Measurements from ENCODE around the gene PSMD11. TPM values are rescaled to one million over a fixed set of nuclear protein-coding genes. Genes with fewer than 3 reads are reported as not detected.

Gene PSMD11
- total RNA-seq, 1 donor from 2014 or later, result 58.8 TPM

DNA sequence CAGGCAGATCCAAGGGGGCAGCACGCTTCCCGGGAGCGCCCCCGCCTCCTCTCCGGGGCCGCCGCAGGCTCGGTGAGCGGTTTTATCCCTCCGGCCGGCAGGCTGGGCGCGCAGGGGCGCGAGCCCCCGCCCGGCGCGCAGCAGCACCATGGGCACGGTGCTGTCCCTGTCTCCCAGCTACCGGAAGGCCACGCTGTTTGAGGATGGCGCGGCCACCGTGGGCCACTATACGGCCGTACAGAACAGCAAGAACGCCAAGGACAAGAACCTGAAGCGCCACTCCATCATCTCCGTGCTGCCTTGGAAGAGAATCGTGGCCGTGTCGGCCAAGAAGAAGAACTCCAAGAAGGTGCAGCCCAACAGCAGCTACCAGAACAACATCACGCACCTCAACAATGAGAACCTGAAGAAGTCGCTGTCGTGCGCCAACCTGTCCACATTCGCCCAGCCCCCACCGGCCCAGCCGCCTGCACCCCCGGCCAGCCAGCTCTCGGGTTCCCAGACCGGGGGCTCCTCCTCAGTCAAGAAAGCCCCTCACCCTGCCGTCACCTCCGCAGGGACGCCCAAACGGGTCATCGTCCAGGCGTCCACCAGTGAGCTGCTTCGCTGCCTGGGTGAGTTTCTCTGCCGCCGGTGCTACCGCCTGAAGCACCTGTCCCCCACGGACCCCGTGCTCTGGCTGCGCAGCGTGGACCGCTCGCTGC lies 43.3 kb downstream of the PSMD11 start:
- DNase-seq (ENCODE audit: low spot score) (peak; percentile 59), ATAC-seq (no peak)
- intact Hi-C loops (cut with DNase I), result no loop called here

GRCh38 chr17:32488177-32488542 lies 43.9 kb downstream of the PSMD11 start:
- intact Hi-C loops (cut with DNase I), result no loop called here
- ATAC-seq, result no peak
- no peak for DNase-seq (ENCODE audit: low spot score)

DNA sequence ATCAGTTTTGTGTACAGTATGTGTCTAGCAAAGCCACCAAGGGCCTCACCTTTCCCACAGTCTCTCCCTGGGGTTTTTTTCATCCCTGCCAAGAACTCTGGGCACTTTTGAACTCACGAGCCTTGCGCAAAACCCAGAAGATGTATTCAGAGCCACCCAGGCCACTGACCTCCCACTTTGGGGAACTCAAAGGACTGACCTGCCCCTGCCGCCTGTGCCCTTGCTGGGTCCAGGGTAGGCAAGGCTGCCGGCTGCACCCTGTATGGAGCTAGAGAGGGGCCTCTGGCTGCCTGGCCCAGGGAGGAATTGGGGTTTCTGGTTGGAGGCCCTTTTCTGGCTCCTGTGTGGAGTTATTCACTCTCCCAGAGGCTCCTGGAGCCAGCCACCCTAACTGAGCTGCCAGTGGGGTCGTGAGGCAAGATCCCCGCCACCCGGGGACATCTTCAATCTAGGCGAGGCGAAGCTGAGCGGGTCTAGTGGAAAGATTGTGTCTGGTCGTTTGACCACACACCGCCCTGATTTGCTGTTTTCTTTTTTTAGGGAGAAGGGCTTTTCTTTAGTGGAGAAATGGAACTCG lies 44.4 kb downstream of the PSMD11 start:
- intact Hi-C loops (cut with DNase I), result no loop called here
- ATAC-seq (no peak), DNase-seq (ENCODE audit: low spot score) (no peak)

GRCh38 chr17:32489320-32490100 lies 45.2 kb downstream of the PSMD11 start:
- ATAC-seq, result no peak
- intact Hi-C loops (cut with DNase I), result no loop called here
- DNase-seq (ENCODE audit: low spot score), result no peak

DNA sequence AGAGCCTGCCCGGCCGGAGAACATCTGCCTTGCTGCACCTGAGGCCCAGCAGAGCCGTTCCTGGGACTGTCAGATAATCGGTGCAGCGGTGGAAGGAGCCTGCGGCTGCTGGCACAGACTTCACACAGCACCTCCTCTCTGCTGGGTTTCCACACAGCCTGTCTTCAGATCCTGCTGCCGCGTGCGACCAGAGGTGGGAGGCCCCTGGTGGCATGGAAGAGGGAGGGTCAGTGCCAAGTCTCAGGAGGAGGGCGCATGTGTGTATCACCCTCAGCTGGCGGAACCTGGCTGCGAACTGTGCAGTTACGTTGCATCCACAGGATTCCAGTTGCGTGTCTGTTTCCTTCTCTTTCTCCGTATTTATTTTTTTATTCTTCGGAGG lies 45.8 kb downstream of the PSMD11 start:
- intact Hi-C loops (cut with DNase I), result no loop called here
- ATAC-seq (no peak), DNase-seq (ENCODE audit: low spot score) (no peak)

- intact Hi-C loops (cut with DNase I), result no loop called here
- no peak for DNase-seq (ENCODE audit: low spot score)
- no peak for ATAC-seq
Measured at GRCh38 chr17:32491371-32492263, 47.3 kb downstream of the PSMD11 start.

DNA sequence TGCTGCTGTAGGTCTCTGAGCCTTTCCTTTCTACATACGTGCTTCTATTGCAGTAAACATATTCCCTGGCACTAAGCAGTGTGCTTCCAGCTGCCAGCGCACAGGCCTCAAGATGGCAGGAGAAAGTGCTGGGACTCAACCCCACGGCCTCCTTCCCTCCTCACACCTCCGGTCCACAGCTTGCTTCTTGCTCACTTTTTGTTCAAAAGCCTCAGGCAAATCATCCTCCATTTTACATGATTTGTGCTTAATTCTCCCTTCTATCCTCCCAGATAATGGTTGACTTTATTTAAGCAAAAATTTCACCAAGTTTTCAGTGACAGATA lies 47.9 kb downstream of the PSMD11 start:
- ATAC-seq (no peak), DNase-seq (ENCODE audit: low spot score) (no peak)
- intact Hi-C loops (cut with DNase I), result no loop called here

- no peak for DNase-seq (ENCODE audit: low spot score)
- intact Hi-C loops (cut with DNase I), result no loop called here
- no peak for ATAC-seq
Measured at GRCh38 chr17:32492648-32493289, 48.5 kb downstream of the PSMD11 start.

DNA sequence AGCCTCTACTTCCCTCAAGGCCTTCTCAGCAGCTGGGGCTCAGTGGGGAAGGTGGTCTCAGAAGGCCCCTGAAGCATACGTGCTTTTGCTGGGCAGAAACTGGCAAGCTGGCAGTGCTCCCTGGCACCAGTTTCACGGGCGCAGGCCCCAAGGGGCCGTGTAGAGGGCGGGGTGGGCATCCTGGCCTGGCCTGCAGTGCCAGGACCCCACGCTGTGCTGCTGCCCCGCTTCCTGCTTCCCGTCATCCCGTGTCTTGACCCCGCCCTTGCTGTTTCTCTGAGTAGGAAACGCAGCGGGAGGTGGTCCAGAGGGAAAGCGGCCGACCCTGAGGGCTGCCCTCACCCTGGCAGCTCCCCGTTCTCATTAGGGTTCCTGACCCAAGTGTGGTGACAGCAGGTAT lies 49.3 kb downstream of the PSMD11 start:
- DNase-seq (ENCODE audit: low spot score), result no peak
- ATAC-seq, result no peak
- intact Hi-C loops (cut with DNase I), result no loop called here

DNA sequence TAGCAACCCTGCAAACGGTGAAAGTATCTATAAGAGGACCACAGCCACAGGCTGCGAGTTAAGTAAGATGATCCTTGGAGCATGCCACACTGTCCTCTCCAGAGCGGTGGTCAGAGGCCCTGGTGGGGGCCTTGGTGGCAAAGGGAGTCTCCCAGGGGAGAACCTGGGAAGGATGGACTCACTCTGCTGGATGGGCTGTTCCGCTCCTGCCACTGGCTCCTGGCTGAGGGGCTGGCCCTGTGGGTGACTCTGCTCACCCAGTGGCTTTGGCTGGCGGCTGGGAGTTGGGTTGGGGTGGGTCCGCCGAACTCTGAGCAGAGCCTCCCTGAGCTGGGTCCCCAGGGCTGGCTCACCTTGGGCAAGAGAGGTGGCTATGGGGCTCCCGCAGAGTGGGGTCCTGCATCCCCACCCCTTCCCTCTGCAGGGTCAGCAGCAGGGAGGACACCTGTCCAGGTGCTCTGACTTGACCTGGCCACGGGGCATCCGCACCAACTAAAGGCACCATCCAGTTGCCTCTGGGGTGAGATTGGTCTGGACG lies 49.7 kb downstream of the PSMD11 start:
- DNase-seq (ENCODE audit: low spot score) (no peak), ATAC-seq (no peak)
- intact Hi-C loops (cut with DNase I), result no loop called here

DNA sequence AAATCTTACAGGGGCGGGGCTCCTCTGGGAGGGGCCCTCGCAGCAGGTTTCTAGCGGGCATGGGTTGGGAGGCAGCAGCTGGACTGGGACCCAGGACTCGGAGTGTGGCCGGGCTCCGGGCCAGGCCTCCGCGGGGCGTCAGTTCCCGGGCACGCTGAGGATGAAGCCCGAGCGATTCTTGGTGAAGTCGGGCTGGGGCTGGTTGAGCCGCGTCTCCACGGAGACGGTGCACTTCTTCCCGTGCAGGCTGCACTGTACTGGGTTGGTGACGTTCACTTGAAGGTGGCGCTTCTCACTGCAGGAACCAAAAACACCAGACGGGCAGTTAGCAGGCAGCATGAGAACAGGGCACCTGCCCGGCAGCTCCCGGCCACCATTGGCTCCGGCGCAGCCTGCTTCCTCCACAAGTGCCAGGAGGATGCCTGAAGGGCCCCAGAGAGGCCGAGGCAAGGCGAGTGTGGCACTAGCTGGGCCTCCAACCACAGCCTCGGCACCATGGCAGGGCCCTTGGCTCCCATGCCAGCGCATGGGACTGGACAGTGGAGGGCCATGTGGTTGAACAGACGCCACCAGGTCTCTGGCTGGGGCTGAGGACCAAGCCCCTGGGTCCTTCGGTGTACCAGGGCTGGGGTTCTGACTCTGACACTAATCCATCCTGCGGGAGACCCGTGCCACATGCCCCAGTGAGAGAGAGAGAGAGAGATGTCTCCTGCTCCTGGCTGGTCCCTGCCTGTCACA lies 50.5 kb downstream of the PSMD11 start:
- DNase-seq (ENCODE audit: low spot score), result no peak

DNA sequence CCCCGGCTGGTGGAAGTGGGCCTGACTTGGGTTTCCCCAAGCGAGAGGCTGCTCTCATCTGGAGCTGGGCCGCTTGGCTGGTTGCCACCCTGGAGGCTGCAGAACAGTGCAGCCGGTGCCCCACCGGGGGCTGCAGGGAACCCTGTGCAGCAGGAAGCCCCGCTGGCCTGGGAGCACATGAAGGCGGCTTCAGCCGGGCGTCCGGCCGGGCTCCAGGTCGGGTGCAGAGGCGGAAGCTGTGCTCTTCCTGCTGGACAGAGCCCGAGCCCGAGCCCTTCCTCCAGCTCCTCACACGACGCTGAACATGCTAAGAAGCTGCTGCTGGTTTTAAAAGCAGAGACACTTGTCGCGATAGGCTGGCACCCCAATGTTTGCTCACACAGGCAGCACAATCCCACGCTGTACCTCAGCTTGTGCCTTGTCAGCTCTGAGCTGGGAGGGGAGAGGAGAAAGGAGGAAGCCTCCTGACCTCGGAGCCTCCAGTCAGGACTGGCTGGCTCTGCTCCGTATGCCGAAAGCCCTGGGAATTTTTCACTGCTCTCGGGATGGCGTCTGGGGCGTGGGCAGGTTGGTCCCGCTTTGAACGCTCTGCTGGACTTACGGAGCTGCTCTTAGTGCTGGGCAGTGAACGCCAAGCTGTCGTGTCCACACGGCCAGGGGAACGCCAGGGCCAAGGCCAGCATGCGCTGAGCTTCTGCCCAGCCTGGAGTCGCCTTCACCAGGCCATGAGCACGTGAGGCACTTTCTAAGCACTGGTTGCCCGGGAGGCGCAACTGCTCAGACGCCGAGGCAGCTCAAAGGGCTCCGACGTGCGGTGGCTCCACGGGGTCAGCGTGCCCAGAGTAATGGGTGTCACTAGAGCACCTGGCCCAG lies 51.3 kb downstream of the PSMD11 start:
- ATAC-seq (no peak), DNase-seq (ENCODE audit: low spot score) (no peak)
- intact Hi-C loops (cut with DNase I), result no loop called here

More for the DNA sequence above, 50.5 kb downstream of the PSMD11 start:
- peak; percentile 9 for ATAC-seq
- intact Hi-C loops (cut with DNase I), result no loop called here

- ATAC-seq (no peak), DNase-seq (ENCODE audit: low spot score) (no peak)
- intact Hi-C loops (cut with DNase I), result no loop called here
Measured at GRCh38 chr17:32496395-32497073, 52.2 kb downstream of the PSMD11 start.

GRCh38 chr17:32497431-32498205 lies 53.3 kb downstream of the PSMD11 start:
- DNase-seq (ENCODE audit: low spot score), result no peak
- intact Hi-C loops (cut with DNase I), result no loop called here
- ATAC-seq, result no peak

DNA sequence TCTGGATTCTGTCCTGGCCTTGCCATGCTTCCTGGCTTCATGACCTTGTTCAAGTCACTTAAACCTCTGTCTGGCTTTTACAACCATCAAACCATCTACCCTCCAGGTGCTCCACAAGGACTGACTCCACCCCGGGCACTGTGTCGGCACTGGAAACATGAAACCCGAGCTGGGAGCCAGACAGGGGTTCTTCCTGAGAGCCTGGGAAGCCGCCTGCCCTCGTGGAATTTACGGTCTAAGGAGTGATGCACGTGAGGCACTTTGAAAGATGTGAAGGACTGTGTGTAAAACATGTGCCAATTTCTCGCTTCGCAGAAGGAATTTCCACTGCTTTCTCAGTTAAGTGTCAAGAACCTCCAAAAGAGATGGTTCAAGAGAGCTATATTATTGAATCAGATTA lies 54.1 kb downstream of the PSMD11 start:
- intact Hi-C loops (cut with DNase I), result no loop called here
- ATAC-seq (no peak), DNase-seq (ENCODE audit: low spot score) (no peak)

- DNase-seq (ENCODE audit: low spot score), result no peak
- intact Hi-C loops (cut with DNase I), result no loop called here
- ATAC-seq, result no peak
Measured at GRCh38 chr17:32502013-32502412, 57.7 kb downstream of the PSMD11 start.

Measured in sciatic nerve (tissue), 2 donors.